ENCODE measurements around the gene SLC34A2.

SLC34A2 gene

GRCh38 chr4:25662306-25662705 lies 6.7 kb downstream of the SLC34A2 start:
- no peak for DNase-seq

GRCh38 chr4:25663781-25664180 lies 8.1 kb downstream of the SLC34A2 start:
- no peak for DNase-seq

GRCh38 chr4:25666031-25666630 lies 10.5 kb downstream of the SLC34A2 start:
- no peak for DNase-seq

- peak; percentile 54 for DNase-seq
These were observed 12.4 kb downstream of the SLC34A2 start for GRCh38 chr4:25667931-25668557.

GRCh38 chr4:25670991-25671390 lies 15.3 kb downstream of the SLC34A2 start:
- no peak for DNase-seq

GRCh38 chr4:25672756-25673155 lies 17.1 kb downstream of the SLC34A2 start:
- DNase-seq, result no peak

GRCh38 chr4:25674386-25674785 lies 18.7 kb downstream of the SLC34A2 start:
- no peak for DNase-seq

- no peak for DNase-seq
These were observed 20.6 kb downstream of the SLC34A2 start for GRCh38 chr4:25676221-25676620.

GRCh38 chr4:25677157-25677556 lies 21.5 kb downstream of the SLC34A2 start:
- no peak for DNase-seq

- no peak for DNase-seq
These were observed 22.3 kb downstream of the SLC34A2 start for GRCh38 chr4:25677943-25678342.

GRCh38 chr4:25687773-25688172 lies 32.1 kb downstream of the SLC34A2 start:
- no peak for DNase-seq

GRCh38 chr4:25694466-25694865 lies 38.8 kb downstream of the SLC34A2 start:
- DNase-seq, result no peak

GRCh38 chr4:25696409-25696808 lies 40.8 kb downstream of the SLC34A2 start:
- DNase-seq, result peak; percentile 62

GRCh38 chr4:25697516-25697915 lies 41.9 kb downstream of the SLC34A2 start:
- DNase-seq, result peak; percentile 65

GRCh38 chr4:25700661-25701060 lies 45.0 kb downstream of the SLC34A2 start:
- DNase-seq, result no peak

- no peak for DNase-seq
These were observed 47.2 kb downstream of the SLC34A2 start for GRCh38 chr4:25702848-25703247.

- DNase-seq, result no peak
These were observed 48.2 kb downstream of the SLC34A2 start for GRCh38 chr4:25703731-25704388.

GRCh38 chr4:25704516-25704915 lies 48.9 kb downstream of the SLC34A2 start:
- DNase-seq, result peak; percentile 38

GRCh38 chr4:25710637-25711036 lies 55.0 kb downstream of the SLC34A2 start:
- no peak for DNase-seq

- no peak for DNase-seq
These were observed 57.0 kb downstream of the SLC34A2 start for GRCh38 chr4:25712611-25713010.

- DNase-seq, result no peak
These were observed 58.2 kb downstream of the SLC34A2 start for GRCh38 chr4:25713812-25714211.

GRCh38 chr4:25722964-25723363 lies 67.3 kb downstream of the SLC34A2 start:
- peak; percentile 9 for DNase-seq

- no peak for DNase-seq
These were observed 67.8 kb downstream of the SLC34A2 start for GRCh38 chr4:25723409-25723808.

- DNase-seq, result no peak
These were observed 70.2 kb downstream of the SLC34A2 start for GRCh38 chr4:25725870-25726269.
